Activated CD8-positive, alpha-beta memory T cell treated with anti-CD3 and anti-CD28 coated beads, Interleukin-2, amount 50 U/mL, for 1 hour (primary cell): ENCODE results near the gene SLC18A2.

Source experiments
- DNase-seq: peaks from one replicate; pipeline ENCODE4 v3.0.0-alpha.2; 2020; ENCODE audit errors: extremely low read depth

The SLC18A2 gene

DNA sequence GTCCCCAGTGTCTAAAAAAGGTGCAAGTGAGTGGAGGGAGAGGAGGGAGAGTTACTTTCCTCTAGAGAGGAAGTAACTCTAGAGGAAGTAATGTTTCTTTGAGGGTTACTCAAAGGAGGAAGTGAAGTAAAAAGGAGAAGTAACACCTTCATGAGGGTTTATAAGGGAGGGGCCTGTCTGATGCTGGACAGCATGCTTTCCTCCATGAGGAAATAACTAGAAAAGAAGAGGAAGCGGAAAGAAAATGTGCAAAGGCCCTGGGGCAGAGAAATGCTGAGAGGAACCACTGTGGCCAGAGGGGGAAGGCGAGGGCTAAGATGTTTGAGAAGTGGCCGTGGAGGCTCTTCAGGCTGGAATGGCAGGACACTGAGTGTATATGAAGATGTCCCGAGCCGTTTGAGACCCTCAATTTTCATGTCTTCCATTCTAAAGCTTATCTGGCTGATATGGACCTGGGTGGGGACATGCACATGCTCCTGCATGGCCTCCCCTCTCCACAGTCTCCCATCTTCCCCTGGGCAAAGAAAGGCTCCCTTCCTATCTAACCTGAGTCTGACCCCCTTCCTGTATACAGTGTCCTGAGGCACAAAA is 3.4 kb upstream of the SLC18A2 start:
- DNase-seq: no peak

DNA sequence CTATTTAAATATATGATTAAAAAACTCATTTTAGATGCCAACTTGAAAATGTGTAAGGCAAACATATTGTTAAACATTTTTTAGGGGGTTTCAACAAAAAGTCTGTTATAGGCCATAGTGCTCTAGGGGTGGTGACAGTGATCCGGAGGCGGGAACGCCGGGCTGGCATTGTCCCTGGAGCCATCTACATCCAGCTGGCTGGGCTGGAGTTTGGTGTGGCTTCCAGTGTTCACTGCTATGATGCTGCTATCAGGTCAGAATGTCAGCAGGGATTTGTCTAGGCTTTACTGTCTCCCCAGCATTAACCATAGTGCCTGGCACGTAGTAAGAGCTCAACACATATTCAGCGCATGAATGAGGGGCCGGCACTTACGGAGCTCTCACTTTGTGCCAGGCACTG is 1.9 kb upstream of the SLC18A2 start:
- no peak for DNase-seq

DNA sequence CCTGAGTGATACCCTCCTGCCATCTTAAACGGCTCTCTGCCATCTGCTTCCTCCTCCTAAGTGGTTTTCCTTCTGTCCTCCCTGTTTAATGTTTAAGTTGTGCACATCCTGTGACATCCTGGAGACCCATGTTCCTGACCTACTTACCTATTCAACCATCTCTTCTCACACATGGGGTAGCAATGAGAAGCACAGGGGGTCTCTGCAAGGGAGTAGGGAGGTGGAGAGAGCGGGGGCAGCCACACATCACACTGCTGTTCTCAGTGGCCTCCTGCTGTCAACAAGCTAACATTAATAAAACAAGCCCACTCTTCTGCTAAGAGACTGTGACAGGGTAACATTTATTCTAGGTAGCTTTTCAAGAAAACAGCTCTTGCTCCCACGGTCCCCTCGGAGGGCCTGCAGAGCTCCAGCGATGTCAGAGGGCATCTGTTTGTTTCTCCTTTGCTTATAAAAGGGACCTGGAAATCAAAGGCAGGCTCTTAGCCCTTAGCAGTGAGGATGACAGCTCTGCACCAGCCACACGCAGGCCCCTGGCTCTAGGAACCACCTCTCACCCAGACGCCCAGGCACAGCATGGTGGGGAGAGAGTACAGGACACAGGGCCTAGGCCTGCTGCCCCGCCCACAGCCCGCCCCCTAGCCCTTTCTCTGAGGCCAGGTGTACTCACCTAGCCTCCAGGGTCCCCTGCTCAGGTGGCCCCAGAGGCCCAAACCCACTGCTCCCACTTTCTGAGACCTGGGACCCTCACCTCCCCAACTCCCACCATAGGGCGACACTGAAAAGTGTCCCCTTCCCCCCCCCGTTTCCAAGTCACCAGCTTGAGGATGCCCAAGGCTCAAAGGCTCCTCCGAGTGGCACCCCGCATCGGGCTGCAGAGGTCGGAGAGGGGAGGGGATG is 943 bp upstream of the SLC18A2 start:
- no peak for DNase-seq

DNA sequence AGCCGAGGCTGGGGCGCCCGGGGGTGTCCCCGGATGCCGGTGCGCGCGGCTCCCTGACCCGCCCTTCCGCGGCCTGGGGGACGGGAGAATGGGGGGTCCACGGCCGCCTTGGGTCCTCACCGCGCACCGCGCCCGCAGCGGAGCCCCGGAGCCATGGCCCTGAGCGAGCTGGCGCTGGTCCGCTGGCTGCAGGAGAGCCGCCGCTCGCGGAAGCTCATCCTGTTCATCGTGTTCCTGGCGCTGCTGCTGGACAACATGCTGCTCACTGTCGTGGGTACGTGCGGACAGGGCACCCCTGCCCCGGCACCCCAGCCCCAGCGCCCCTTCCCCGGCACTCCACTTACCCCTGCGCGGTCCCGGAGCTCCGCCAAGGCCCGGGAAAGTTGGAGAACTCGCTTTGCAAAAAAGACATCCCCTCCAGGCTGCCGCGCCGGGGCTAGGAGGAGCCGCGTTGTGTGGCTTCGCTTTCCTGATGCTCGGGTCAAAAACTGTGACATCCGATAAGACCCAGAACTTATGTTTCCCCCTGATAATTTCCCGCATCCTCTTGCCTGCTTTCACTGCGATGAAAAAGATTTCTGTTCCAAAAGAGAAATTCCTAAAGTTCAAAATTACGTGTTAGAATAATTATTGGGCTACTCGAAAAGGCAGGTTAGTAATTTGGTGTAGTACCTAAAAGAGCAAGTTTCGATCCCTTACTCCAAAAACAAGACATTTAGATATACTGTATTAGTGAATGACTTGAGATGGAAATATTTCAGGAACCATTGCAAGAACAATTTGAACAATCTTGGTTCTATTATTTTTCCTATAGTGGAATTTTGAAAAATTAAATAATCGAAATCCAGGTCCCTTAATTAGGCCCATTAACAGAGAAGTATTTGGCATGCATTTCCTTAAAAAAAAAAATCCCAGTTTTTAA is 888 bp downstream of the SLC18A2 start:
- DNase-seq: no peak

- no peak for DNase-seq
Observed at GRCh38 chr10:117242463-117242832, 1.5 kb downstream of the SLC18A2 start.

- DNase-seq: no peak
Observed at GRCh38 chr10:117246997-117247671, 6.2 kb downstream of the SLC18A2 start.

DNA sequence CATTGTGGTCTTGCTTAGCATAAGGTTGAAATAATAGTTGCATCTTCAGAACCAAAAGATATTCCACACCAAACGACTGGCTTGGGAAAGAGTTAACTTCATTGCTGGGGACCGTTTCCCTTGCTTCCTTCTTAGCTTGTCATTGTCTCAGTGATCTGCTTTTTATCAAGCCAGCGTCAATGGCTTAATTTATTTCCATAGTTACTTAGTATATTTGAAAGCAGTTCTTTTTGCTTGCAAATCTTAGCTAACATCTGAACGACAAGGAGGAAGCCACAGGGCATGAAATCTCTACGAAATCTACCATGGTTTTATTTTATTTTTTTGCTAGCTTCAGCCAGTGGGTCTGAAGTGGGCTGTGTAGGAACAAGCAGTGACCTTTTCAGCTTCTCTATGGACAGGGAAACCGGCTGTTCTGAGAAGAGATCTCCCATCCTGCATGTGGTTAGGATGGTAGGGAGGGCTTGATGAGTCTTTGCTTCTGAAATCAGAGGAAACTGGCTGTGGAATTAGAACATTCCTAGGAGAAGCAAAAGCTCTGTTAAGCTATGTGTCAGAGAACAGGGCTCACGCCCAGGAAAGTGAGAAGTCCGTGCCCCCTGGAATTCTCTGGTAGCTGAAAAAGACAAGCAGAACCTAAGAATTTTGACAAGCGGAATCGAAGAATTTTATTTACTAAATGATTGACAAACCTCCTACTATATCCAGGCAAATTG is 8.0 kb downstream of the SLC18A2 start:
- no peak for DNase-seq

DNA sequence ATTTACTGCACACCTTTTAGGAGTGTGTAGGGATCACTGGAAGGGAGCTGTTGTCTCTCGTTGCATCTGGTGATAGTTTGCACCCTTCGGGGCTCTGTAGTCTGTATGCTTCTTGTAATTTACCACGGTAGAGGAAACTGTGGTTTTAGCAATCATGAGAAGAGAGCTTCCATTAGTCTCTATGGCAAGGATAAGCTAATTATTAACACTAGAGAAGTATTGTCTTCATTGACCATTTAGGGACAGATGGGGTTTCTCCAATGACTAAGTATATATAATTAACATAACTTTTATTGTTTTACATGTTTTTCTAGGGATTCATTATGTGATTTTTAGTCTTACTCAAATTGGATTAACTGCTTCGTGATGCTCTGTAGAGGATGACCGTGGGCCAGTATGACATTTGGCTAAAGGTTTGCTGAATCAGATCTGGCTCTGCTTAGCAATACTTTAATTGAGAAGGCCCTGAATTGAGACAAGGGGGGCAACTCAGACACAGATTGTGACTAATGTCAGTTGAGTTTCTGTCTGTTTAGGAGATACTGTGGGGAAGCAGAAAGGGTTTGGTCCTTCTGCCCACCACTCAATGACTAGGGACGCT is 8.7 kb downstream of the SLC18A2 start:
- DNase-seq: no peak

- DNase-seq: no peak
Observed at GRCh38 chr10:117250411-117250810, 9.5 kb downstream of the SLC18A2 start.

GRCh38 chr10:117253908-117254307 is 13.0 kb downstream of the SLC18A2 start:
- no peak for DNase-seq

- no peak for DNase-seq
Observed at GRCh38 chr10:117254338-117254737, 13.4 kb downstream of the SLC18A2 start.

GRCh38 chr10:117254774-117255735 is 14.1 kb downstream of the SLC18A2 start:
- DNase-seq: no peak

GRCh38 chr10:117255835-117256460 is 15.0 kb downstream of the SLC18A2 start:
- DNase-seq: no peak

DNA sequence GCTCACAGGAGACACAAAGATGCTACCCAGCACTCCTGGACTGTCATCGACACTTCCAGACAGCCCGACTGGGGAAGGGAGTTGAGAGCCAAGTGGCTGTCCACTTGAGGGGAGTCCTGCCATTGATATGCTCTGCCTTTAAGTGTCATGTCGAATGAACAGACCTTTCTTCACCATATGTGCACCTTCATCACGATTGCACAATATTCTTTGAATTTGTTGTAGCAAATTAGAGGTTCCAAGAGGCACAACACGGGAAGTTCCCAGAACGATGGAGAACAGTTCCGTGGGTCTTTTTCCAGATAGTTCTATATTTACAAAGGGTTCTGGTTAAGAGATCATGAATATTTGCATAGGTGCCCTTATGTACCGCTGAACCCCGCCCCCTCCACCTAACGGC is 16.0 kb downstream of the SLC18A2 start:
- no peak for DNase-seq

DNA sequence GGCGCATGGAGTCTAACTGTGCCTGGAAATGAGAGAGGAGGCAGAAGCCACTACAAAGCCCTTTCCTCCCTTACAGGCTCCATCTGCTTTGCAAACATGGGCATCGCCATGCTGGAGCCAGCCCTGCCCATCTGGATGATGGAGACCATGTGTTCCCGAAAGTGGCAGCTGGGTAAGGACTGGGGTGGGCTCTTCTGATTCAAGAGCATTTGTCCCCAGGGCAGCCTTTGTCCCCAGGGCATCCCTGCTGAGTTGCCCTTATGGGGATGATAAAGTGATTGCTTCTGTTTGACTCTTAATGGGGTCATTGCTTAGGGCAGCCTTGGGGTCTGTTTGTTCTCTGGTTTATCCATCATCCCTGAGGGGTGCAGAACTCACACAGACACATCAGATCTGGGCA is 16.8 kb downstream of the SLC18A2 start:
- DNase-seq: no peak

GRCh38 chr10:117259279-117259678 is 18.4 kb downstream of the SLC18A2 start:
- DNase-seq: no peak

DNA sequence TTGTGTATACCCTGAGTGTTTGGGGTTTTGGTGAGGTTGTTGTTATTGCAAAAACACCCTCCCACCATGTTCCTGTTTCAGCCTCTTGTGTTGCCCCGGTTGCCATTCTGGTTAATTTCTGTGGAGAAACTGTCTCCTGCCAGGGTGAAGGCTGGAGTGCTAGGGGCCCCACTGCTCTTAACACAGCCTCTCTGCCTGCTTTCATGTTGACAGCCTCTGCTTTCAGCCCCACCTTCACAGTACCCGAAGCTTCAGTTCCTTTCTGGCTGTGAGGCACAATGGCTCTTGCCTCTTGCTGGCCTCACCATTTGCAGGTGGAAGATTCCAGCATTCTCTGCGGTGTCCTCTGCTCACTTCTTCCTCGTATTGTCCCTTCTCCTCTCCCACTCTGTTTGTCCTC is 19.2 kb downstream of the SLC18A2 start:
- DNase-seq: no peak

- DNase-seq: no peak
Observed at GRCh38 chr10:117261501-117261900, 20.6 kb downstream of the SLC18A2 start.

- no peak for DNase-seq
Observed at GRCh38 chr10:117262291-117262902, 21.5 kb downstream of the SLC18A2 start.
